Osteoblast (primary cell): ENCODE measurements around the gene ATP2A3. TPM values are rescaled to one million over a fixed set of nuclear protein-coding genes. Genes with fewer than 3 reads are reported as not detected.

ENCODE experiments used
- DNase-seq: peaks from one replicate; pipeline ENCODE4 v3.0.0; 2011; ENCODE audit warnings: low spot score, mixed read lengths; ENCODE audit not compliant: insufficient read length; ENCODE audit errors: missing footprints
- H2AFZ ChIP-seq: 2 replicates; pipeline ENCODE4 v1.6.0; 2011; ENCODE audit warnings: mild to moderate bottlenecking, low read length
- H3K27ac ChIP-seq: 2 replicates; pipeline ENCODE4 v1.5.1; 2011; ENCODE audit warnings: mild to moderate bottlenecking, low read depth, low read length, moderate library complexity
- H3K27me3 ChIP-seq: 2 replicates; pipeline ENCODE4 v1.6.0; 2012; ENCODE audit warnings: mild to moderate bottlenecking, control low read depth, inconsistent platforms, low read length, moderate library complexity; ENCODE audit not compliant: insufficient read depth
- H3K36me3 ChIP-seq: 2 replicates; pipeline ENCODE4 v1.5.1; 2011; ENCODE audit warnings: mild to moderate bottlenecking, low read length, control low read depth, moderate library complexity; ENCODE audit not compliant: insufficient read depth
- H3K4me1 ChIP-seq: 2 replicates; pipeline ENCODE4 v1.5.1; 2011; ENCODE audit warnings: mild to moderate bottlenecking, low read length, control low read depth, moderate library complexity; ENCODE audit not compliant: insufficient read depth
- H3K4me2 ChIP-seq: 2 replicates; pipeline ENCODE4 v1.6.0; 2011; ENCODE audit warnings: mild to moderate bottlenecking, low read length; ENCODE audit not compliant: insufficient read depth
- H3K4me3 ChIP-seq: fragments of 200-600 bp; sonication (generic); 3 replicates; pipeline ENCODE4 v1.5.1; 2012; ENCODE audit warnings: mild to moderate bottlenecking, low read length, inconsistent platforms; ENCODE audit not compliant: insufficient read depth
- H3K79me2 ChIP-seq: 2 replicates; pipeline ENCODE4 v1.6.0; 2012; ENCODE audit warnings: mild to moderate bottlenecking, low read length, control low read depth, inconsistent platforms; ENCODE audit not compliant: insufficient read depth
- H3K9me3 ChIP-seq: 2 replicates; pipeline ENCODE4 v1.5.1; 2011; ENCODE audit warnings: low read depth, low read length, control low read depth
- H4K20me1 ChIP-seq: 2 replicates; pipeline ENCODE4 v1.6.0; 2012; ENCODE audit warnings: mild to moderate bottlenecking, low read length, control low read depth; ENCODE audit not compliant: insufficient read depth
- total RNA-seq: library from RNA; depleted of rRNA; stranded (reverse); fragments of >200 nt; gene quantifications from 2 replicates; pipeline ENCODE4 v1.2.3, GENCODE V29; 2012
- TF ChIP-seq, protein P1 (sequence below): IDR thresholded peaks from 2 replicates; pipeline ENCODE4 v1.5.1; 2011; ENCODE audit warnings: mild to moderate bottlenecking, low read depth, low read length, moderate library complexity; ENCODE audit errors: extremely low read depth

Gene ATP2A3
- total RNA-seq, 1 donor: 1.4 TPM

DNA sequence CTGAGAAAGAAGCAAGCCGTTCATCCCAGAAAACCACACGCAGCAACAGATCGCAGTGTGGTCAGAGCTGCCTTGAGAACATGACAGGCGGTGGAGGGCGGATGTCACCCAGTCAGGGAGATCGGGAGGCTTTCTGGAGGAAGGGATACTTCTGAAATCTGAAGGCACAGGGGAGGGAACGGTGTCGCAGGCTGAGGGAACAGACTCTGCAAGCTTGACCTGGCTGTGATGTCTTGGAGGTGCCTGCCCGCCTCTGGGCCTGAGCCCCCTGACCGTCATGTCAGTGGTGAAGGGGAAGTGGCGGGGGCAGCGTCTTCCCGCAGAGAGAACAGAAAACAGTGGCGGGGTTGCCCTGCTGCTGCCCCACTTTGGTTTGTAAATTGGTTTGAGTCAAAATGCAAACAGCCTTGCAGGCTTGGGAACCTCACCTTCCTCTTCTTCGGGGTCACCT is 8.1 kb upstream of the ATP2A3 start:
- TF ChIP-seq, protein P1, sequence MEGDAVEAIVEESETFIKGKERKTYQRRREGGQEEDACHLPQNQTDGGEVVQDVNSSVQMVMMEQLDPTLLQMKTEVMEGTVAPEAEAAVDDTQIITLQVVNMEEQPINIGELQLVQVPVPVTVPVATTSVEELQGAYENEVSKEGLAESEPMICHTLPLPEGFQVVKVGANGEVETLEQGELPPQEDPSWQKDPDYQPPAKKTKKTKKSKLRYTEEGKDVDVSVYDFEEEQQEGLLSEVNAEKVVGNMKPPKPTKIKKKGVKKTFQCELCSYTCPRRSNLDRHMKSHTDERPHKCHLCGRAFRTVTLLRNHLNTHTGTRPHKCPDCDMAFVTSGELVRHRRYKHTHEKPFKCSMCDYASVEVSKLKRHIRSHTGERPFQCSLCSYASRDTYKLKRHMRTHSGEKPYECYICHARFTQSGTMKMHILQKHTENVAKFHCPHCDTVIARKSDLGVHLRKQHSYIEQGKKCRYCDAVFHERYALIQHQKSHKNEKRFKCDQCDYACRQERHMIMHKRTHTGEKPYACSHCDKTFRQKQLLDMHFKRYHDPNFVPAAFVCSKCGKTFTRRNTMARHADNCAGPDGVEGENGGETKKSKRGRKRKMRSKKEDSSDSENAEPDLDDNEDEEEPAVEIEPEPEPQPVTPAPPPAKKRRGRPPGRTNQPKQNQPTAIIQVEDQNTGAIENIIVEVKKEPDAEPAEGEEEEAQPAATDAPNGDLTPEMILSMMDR: no peak

DNA sequence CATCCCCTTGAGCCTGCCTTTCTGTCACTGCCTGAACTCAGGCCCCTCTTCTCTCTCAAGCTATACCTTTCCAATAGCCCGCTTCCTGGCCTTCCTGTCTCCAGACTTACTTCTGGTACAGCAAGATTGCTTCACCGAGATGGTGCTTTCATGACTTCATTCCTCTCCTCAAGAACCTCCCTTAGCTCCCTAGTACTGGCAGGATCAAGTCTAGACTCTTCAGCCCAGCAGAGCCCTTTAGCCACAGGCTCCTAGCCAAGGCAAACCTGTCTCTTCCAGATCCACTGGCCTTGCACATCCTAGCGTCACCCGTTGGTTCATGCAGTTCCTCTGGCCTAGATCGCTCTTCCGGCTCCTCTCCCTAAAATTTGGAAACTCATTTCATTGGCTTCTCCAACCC is 6.4 kb upstream of the ATP2A3 start:
- Histone ChIP-seq H3K9me3 (peaks cover 4% of the 10 kb centered on the region), H3K4me3 (no peak overlapping the region), H3K27me3 (peaks cover 3% of the 10 kb centered on the region), H3K4me2 (no peak overlapping the region), H3K79me2 (no peaks in the 10 kb centered on the region), H3K36me3 (no peaks in the 10 kb centered on the region), H3K27ac (no peak overlapping the region), H4K20me1 (no peaks in the 10 kb centered on the region), H2AFZ (no peak overlapping the region), H3K4me1 (no peaks in the 10 kb centered on the region)
- peak; percentile 79 for DNase-seq
- TF ChIP-seq, protein P1: no peak

More for the DNA sequence above, 8.1 kb upstream of the ATP2A3 start:
- no peaks in the 10 kb centered on the region for H3K4me1 ChIP-seq
- peaks cover 4% of the 10 kb centered on the region for H3K9me3 ChIP-seq
- H3K4me2 ChIP-seq: no peak overlapping the region
- DNase-seq: peak; percentile 10
- H2AFZ ChIP-seq: no peak overlapping the region
- no peak overlapping the region for H3K27ac ChIP-seq
- no peaks in the 10 kb centered on the region for H3K27me3 ChIP-seq
- H3K79me2 ChIP-seq: no peaks in the 10 kb centered on the region
- no peaks in the 10 kb centered on the region for H3K36me3 ChIP-seq
- no peak overlapping the region for H3K4me3 ChIP-seq
- H4K20me1 ChIP-seq: no peaks in the 10 kb centered on the region

DNA sequence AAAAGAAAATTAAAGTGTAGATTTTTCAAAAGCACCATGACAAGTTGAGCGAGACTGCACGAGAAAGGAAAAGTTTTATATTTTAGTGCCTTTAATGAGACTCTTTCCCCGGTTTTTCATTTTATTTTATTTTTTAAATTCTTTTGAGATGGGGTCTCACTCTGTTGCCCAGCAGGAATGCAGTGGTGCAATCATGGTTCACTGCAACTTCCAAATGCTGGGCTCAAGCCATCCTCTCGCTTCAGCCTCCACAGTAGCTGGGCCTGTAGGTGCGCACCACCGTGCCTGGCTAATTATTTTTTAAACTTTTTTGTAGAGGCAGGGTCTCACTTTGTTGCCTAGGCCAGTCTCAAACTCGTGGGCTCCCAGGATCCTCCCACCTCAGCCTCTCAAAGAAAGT is 5.7 kb upstream of the ATP2A3 start:
- TF ChIP-seq, protein P1: no peak
- DNase-seq: peak; percentile 9

DNA sequence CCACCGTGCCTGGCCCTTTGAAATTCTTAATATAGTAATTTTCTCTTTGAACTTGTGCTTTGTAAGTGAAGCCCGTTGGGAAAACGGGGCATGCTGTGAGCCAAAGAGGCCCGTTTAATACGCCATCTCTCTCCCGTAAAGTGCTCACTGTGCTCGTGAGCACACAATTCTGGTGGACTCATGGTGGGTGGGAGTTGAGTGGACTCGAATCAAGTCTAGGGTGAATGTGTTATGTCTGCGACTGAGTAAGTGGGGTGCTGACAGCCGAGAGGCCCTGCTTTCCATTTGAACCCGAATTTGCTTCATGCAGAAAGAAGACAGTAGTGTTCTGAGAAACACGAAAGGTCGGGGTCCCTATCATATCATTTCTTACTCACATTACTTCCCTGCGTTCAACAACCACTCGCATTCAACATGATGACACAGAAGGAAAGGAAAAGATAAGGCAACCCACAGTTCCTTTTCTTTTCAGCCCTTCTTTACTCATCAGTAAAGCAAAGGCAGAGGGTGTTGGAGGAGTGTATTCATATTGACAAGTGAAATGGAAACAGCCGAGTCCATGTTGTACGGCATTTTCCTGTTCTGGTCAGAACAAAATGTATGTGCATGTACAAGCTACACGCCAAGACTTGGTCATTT is 4.8 kb upstream of the ATP2A3 start:
- Histone ChIP-seq H2AFZ (no peak overlapping the region), H4K20me1 (no peaks in the 10 kb centered on the region), H3K27ac (no peak overlapping the region), H3K79me2 (no peaks in the 10 kb centered on the region), H3K9me3 (no peaks in the 10 kb centered on the region), H3K36me3 (no peaks in the 10 kb centered on the region), H3K27me3 (peaks cover 16% of the 10 kb centered on the region), H3K4me2 (no peak overlapping the region), H3K4me3 (no peak overlapping the region), H3K4me1 (peaks cover 4% of the 10 kb centered on the region)
- peak; percentile 72 for DNase-seq
- TF ChIP-seq, protein P1: no peak

More for the DNA sequence above, 5.7 kb upstream of the ATP2A3 start:
- H3K4me2 ChIP-seq: no peak overlapping the region
- H3K27ac ChIP-seq: no peak overlapping the region
- no peaks in the 10 kb centered on the region for H3K36me3 ChIP-seq
- H2AFZ ChIP-seq: no peak overlapping the region
- H3K9me3 ChIP-seq: peaks cover 4% of the 10 kb centered on the region
- no peaks in the 10 kb centered on the region for H4K20me1 ChIP-seq
- H3K4me3 ChIP-seq: no peak overlapping the region
- peaks cover 9% of the 10 kb centered on the region for H3K27me3 ChIP-seq
- peaks cover 4% of the 10 kb centered on the region for H3K4me1 ChIP-seq
- no peaks in the 10 kb centered on the region for H3K79me2 ChIP-seq
